Urinary bladder (tissue), 4 donors: Measurements from ENCODE around the gene RBM33. TPM values are rescaled to one million over a fixed set of nuclear protein-coding genes. Genes with fewer than 3 reads are reported as not detected.
"Not testable (repeated sequence)": the region's sequence is repeated elsewhere in the genome, so short reads cannot be mapped to it uniquely, and the experiment has no call there.

Experiments
- DNase-seq: peaks from one replicate; pipeline ENCODE4 v3.0.0-alpha.2; 2015; ENCODE audit errors: extremely low spot score
- H3K27ac ChIP-seq: one replicate; pipeline ENCODE4 v1.5.1; 2013; ENCODE audit warnings: low read depth, mild to moderate bottlenecking, moderate library complexity
- H3K36me3 ChIP-seq: one replicate; pipeline ENCODE4 v1.6.1; 2013; ENCODE audit warnings: mild to moderate bottlenecking, moderate library complexity; ENCODE audit not compliant: insufficient read depth
- H3K4me1 ChIP-seq: one replicate; pipeline ENCODE4 v1.6.1; 2013; ENCODE audit warnings: mild to moderate bottlenecking, moderate library complexity; ENCODE audit not compliant: insufficient read depth
- H3K4me3 ChIP-seq: one replicate; pipeline ENCODE4 v1.5.1; 2013; ENCODE audit warnings: low read depth, low read length
- WGBS: extraction: QIAGEN DNeasy Blood & Tissue Kit; methylation state at CpG from one replicate; pipeline ENCODE4 v1.1.7; 2013; 5-methylcytosine and 5-hydroxymethylcytosine counted together
- polyA plus RNA-seq: library from polyadenylated mRNA; stranded (reverse); fragments of 200-250 nt; gene quantifications from one replicate; pipeline ENCODE4 v1.2.3, GENCODE V29; 2013
- total RNA-seq: library from RNA; depleted of rRNA; stranded (reverse); fragments of >200 nt; gene quantifications from one replicate; pipeline ENCODE4 v1.2.3, GENCODE V29; 2014
- donor health status: healthy with polysubstance abuse.
- donor health status: healthy.

The RBM33 gene
- total and polyA plus RNA-seq, 2 donors: 15.6 to 49.2 TPM

GRCh38 chr7:155680864-155681263 lies 36.4 kb downstream of the RBM33 start:
- H3K36me3 ChIP-seq: peaks cover 4% of the 10 kb centered on the region
- WGBS: 79% methylated on average over 2 of the region's 2 CpGs

GRCh38 chr7:155681663-155682062 lies 37.2 kb downstream of the RBM33 start:
- Histone ChIP-seq H3K27ac (no peak overlapping the region), H3K4me1 (no peaks in the 10 kb centered on the region), H3K4me3 (no peak overlapping the region), H3K36me3 (peaks cover 4% of the 10 kb centered on the region)
- no peak for DNase-seq
- WGBS: 92% methylated on average over 5 of the region's 5 CpGs

More at GRCh38 chr7:155680864-155681263, 36.4 kb downstream of the RBM33 start:
- H3K27ac ChIP-seq: no peak overlapping the region
- no peak overlapping the region for H3K4me3 ChIP-seq
- DNase-seq: no peak
- no peaks in the 10 kb centered on the region for H3K4me1 ChIP-seq

GRCh38 chr7:155682484-155682883 lies 38.0 kb downstream of the RBM33 start:
- Histone ChIP-seq H3K4me3 (no peak overlapping the region), H3K27ac (no peak overlapping the region), H3K4me1 (no peaks in the 10 kb centered on the region), H3K36me3 (peaks cover 4% of the 10 kb centered on the region)
- 93% methylated on average over 5 of the region's 5 CpGs for WGBS
- DNase-seq: no peak

GRCh38 chr7:155683098-155683497 lies 38.6 kb downstream of the RBM33 start:
- H3K36me3 ChIP-seq: peaks cover 4% of the 10 kb centered on the region
- no peaks in the 10 kb centered on the region for H3K4me1 ChIP-seq
- DNase-seq: no peak
- H3K4me3 ChIP-seq: no peak overlapping the region
- H3K27ac ChIP-seq: no peak overlapping the region
- WGBS: 88% methylated on average over 5 of the region's 5 CpGs

- Histone ChIP-seq H3K27ac (no peak overlapping the region), H3K4me1 (no peaks in the 10 kb centered on the region), H3K36me3 (peaks cover 4% of the 10 kb centered on the region), H3K4me3 (no peak overlapping the region)
- WGBS: 84% methylated on average over 4 of the region's 4 CpGs
- no peak for DNase-seq
Measured at GRCh38 chr7:155683714-155684113, 39.3 kb downstream of the RBM33 start.

- H3K36me3 ChIP-seq: peaks cover 4% of the 10 kb centered on the region
- 73% methylated on average over 5 of the region's 5 CpGs for WGBS
- H3K4me1 ChIP-seq: no peaks in the 10 kb centered on the region
- no peak overlapping the region for H3K27ac ChIP-seq
- DNase-seq: no peak
- H3K4me3 ChIP-seq: no peak overlapping the region
Measured at GRCh38 chr7:155684543-155684942, 40.1 kb downstream of the RBM33 start.

GRCh38 chr7:155685070-155685790 lies 40.8 kb downstream of the RBM33 start:
- no peak overlapping the region for H3K4me3 ChIP-seq
- H3K4me1 ChIP-seq: no peaks in the 10 kb centered on the region
- H3K27ac ChIP-seq: no peak overlapping the region
- peaks cover 4% of the 10 kb centered on the region for H3K36me3 ChIP-seq
- whole genome bisulfite sequencing: 95% methylated on average over 12 of the region's 12 CpGs
- DNase-seq: no peak

GRCh38 chr7:155685791-155686160 lies 41.3 kb downstream of the RBM33 start:
- Histone ChIP-seq H3K36me3 (peaks cover 2% of the 10 kb centered on the region), H3K4me1 (no peaks in the 10 kb centered on the region), H3K4me3 (no peak overlapping the region), H3K27ac (no peak overlapping the region)
- WGBS: 98% methylated on average over 2 of the region's 2 CpGs
- no peak for DNase-seq

GRCh38 chr7:155686620-155687324 lies 42.3 kb downstream of the RBM33 start:
- not testable (repeated sequence) for H3K36me3 ChIP-seq, H3K4me1 ChIP-seq, H3K4me3 ChIP-seq, H3K27ac ChIP-seq, DNase-seq
- WGBS: 46% methylated on average over 2 of the region's 2 CpGs

GRCh38 chr7:155688237-155688636 lies 43.8 kb downstream of the RBM33 start:
- WGBS: 87% methylated on average over 2 of the region's 2 CpGs
- H3K27ac ChIP-seq, DNase-seq, H3K4me3 ChIP-seq, H3K4me1 ChIP-seq, H3K36me3 ChIP-seq: not testable (repeated sequence)

- DNase-seq, H3K27ac ChIP-seq, H3K4me1 ChIP-seq, H3K4me3 ChIP-seq, H3K36me3 ChIP-seq: not testable (repeated sequence)
- WGBS: 97% methylated on average over 3 of the region's 3 CpGs
Measured at GRCh38 chr7:155690655-155691054, 46.2 kb downstream of the RBM33 start.

GRCh38 chr7:155692317-155692716 lies 47.9 kb downstream of the RBM33 start:
- Histone ChIP-seq H3K4me1 (no peaks in the 10 kb centered on the region), H3K4me3 (no peak overlapping the region), H3K27ac (no peak overlapping the region), H3K36me3 (no peaks in the 10 kb centered on the region)
- 83% methylated on average over 5 of the region's 5 CpGs for WGBS
- DNase-seq: no peak

GRCh38 chr7:155693826-155694225 lies 49.4 kb downstream of the RBM33 start:
- Histone ChIP-seq H3K4me3 (no peak overlapping the region), H3K4me1 (no peaks in the 10 kb centered on the region), H3K27ac (no peak overlapping the region), H3K36me3 (no peaks in the 10 kb centered on the region)
- no peak for DNase-seq
- 94% methylated on average over 5 of the region's 5 CpGs for WGBS

- no peak for DNase-seq
- Histone ChIP-seq H3K36me3 (no peaks in the 10 kb centered on the region), H3K4me3 (no peak overlapping the region), H3K27ac (no peak overlapping the region), H3K4me1 (no peaks in the 10 kb centered on the region)
- 85% methylated on average over 5 of the region's 5 CpGs for WGBS
Measured at GRCh38 chr7:155694851-155695250, 50.4 kb downstream of the RBM33 start.
